HepG2 (cell line): ENCODE data around the gene ABCC2. TPM values are rescaled to one million over a fixed set of nuclear protein-coding genes. Genes with fewer than 3 reads are reported as not detected.

Source experiments
- CEBPB ChIP-seq: IDR thresholded peaks from 2 replicates; pipeline ENCODE4 v1.6.1; 2011; ENCODE audit warnings: low read depth, low read length, improper control_type of control experiment, borderline replicate concordance
- CREM ChIP-seq, 2 experiments: sonication (generic) in 1 of 2; formaldehyde crosslinking in 1 of 2; IDR thresholded peaks; 2 replicates each; pipeline versions ENCODE4 v1.4.0 to v1.6.1; 2016 to 2020; ENCODE audit warnings: antibody characterized with exemption in 1 of 2, mild to moderate bottlenecking in 1 of 2, missing genetic modification reagents in 1 of 2
- FOXP4 ChIP-seq: sonication (generic); formaldehyde crosslinking; IDR thresholded peaks from 2 replicates; pipeline ENCODE4 v1.4.0; 2020; ENCODE audit warnings: missing genetic modification reagents
- GATAD2A ChIP-seq: IDR thresholded peaks from 2 replicates; pipeline ENCODE4 v1.6.1; 2016
- HOXA5 ChIP-seq: sonication (generic); formaldehyde crosslinking; IDR thresholded peaks from 2 replicates; pipeline ENCODE4 v1.4.0; 2020; ENCODE audit warnings: missing genetic modification reagents
- IKZF4 ChIP-seq: sonication (generic); formaldehyde crosslinking; IDR thresholded peaks from 2 replicates; pipeline ENCODE4 v1.5.1; 2020; ENCODE audit warnings: borderline replicate concordance, mild to moderate bottlenecking, low read depth, missing genetic modification reagents; ENCODE audit errors: not compliant biosample characterization
- KAT2B ChIP-seq: fragments of 150-350 bp; IDR thresholded peaks from 2 replicates; pipeline ENCODE4 v1.6.1; 2014; ENCODE audit warnings: low read depth, low read length, borderline replicate concordance
- KAT8 ChIP-seq: IDR thresholded peaks from 2 replicates; pipeline ENCODE4 v1.6.1; 2016; ENCODE audit warnings: missing genetic modification reagents, missing compliant biosample characterization
- KDM3A ChIP-seq: IDR thresholded peaks from 2 replicates; pipeline ENCODE4 v1.6.1; 2018; ENCODE audit warnings: low read depth, missing compliant biosample characterization
- KLF12 ChIP-seq: sonication (generic); formaldehyde crosslinking; IDR thresholded peaks from 2 replicates; pipeline ENCODE4 v1.4.0; 2020; ENCODE audit warnings: missing genetic modification reagents, borderline replicate concordance
- MAX ChIP-seq: IDR thresholded peaks from 2 replicates; pipeline ENCODE4 v1.6.1; 2012; ENCODE audit warnings: inconsistent platforms
- RXRA ChIP-seq: sonication (generic); formaldehyde crosslinking; IDR thresholded peaks from 2 replicates; pipeline ENCODE4 v1.5.1; 2020; ENCODE audit warnings: missing genetic modification reagents
- SIX4 ChIP-seq: sonication (generic); formaldehyde crosslinking; IDR thresholded peaks from 2 replicates; pipeline ENCODE4 v1.4.0; 2020; ENCODE audit warnings: missing genetic modification reagents
- SMARCE1 ChIP-seq: fragments of 450-650 bp; IDR thresholded peaks from 2 replicates; pipeline ENCODE4 v1.6.1; 2017; ENCODE audit warnings: borderline replicate concordance
- SP5 ChIP-seq: IDR thresholded peaks from 2 replicates; pipeline ENCODE4 v1.6.1; 2016; ENCODE audit warnings: low read depth, borderline replicate concordance
- TEAD3 ChIP-seq: optimal IDR thresholded peaks from 2 replicates; pipeline ENCODE3; 2016; ENCODE audit warnings: borderline replicate concordance
- XRCC5 ChIP-seq: fragments of 200-400 bp; formaldehyde crosslinking; optimal IDR thresholded peaks from 2 replicates; pipeline ENCODE3; 2017; ENCODE audit warnings: mild to moderate bottlenecking, low read length
- ZBTB4 ChIP-seq: sonication (generic); formaldehyde crosslinking; IDR thresholded peaks from 2 replicates; pipeline ENCODE4 v1.4.0; 2020; ENCODE audit warnings: missing genetic modification reagents, mild to moderate bottlenecking, borderline replicate concordance
- ZNF17 ChIP-seq: sonication (generic); formaldehyde crosslinking; IDR thresholded peaks from 2 replicates; pipeline ENCODE4 v1.5.0; 2020; ENCODE audit warnings: mild to moderate bottlenecking, missing genetic modification reagents
- ZNF225 ChIP-seq: sonication (generic); formaldehyde crosslinking; IDR thresholded peaks from 2 replicates; pipeline ENCODE4 v1.4.0; 2020; ENCODE audit warnings: mild to moderate bottlenecking, missing genetic modification reagents
- ZNF556 ChIP-seq: sonication (generic); formaldehyde crosslinking; IDR thresholded peaks from 2 replicates; pipeline ENCODE4 v1.4.0; 2020; ENCODE audit warnings: mild to moderate bottlenecking, missing genetic modification reagents, borderline replicate concordance
- ZNF598 ChIP-seq: sonication (generic); formaldehyde crosslinking; IDR thresholded peaks from 2 replicates; pipeline ENCODE4 v1.5.1; 2020; ENCODE audit warnings: mild to moderate bottlenecking, missing genetic modification reagents, borderline replicate concordance
- ZNF652 ChIP-seq: IDR thresholded peaks from 2 replicates; pipeline ENCODE4 v1.6.1; 2016; ENCODE audit warnings: low read depth, borderline replicate concordance
- ZNF780A ChIP-seq: sonication (generic); formaldehyde crosslinking; IDR thresholded peaks from 2 replicates; pipeline ENCODE4 v1.8.0; 2022; ENCODE audit warnings: mild to moderate bottlenecking, missing genetic modification reagents, moderate library complexity
- polyA plus RNA-seq, 8 experiments: library from polyadenylated mRNA; depleted of rRNA in 3 of 8; stranded (reverse) in 7 of 8; unstranded in 1 of 8; fragments of >200 nt; fragmentation: Illumina TruSeq in 4 of 8; extraction: Trizol in 4 of 8; gene quantifications; 2 replicates each; pipeline versions ENCODE4 v1.2.1 to v1.2.3, GENCODE V29; 2011 to 2016; ENCODE audit warnings: low read depth in 4 of 8, missing spikeins in 1 of 8, mixed read lengths in 1 of 8; ENCODE audit not compliant: insufficient read depth in 1 of 8
- total RNA-seq, 5 experiments: library from RNA; depleted of rRNA; stranded (reverse); fragments of >200 nt; fragmentation: Illumina TruSeq; extraction: Trizol; gene quantifications; 2 replicates each; pipeline ENCODE4 v1.2.3, GENCODE V29; 2016; ENCODE audit warnings: low read depth in 1 of 5

ABCC2 gene
- total and polyA plus RNA-seq, 2 of the 13 experiments (the other 11 are each of a cell fraction or from before 2014, with no cell fraction given): 181 to 497 TPM

- TF ChIP-seq ZBTB4 (CRISPR knock-in tag) (no peak), ZNF556 (CRISPR knock-in tag) (no peak), ZNF598 (CRISPR knock-in tag) (no peak), SMARCE1 (no peak), SIX4 (CRISPR knock-in tag) (no peak), CREM (IDR thresholded peaks at IDR 0.05) (no peak), CREM (CRISPR knock-in tag; IDR thresholded peaks at IDR 0.05) (no peak), FOXP4 (no peak), RXRA (CRISPR knock-in tag) (no peak), ZNF780A (no peak), KAT2B (no peak), ZNF17 (CRISPR knock-in tag) (no peak), GATAD2A (CRISPR knock-in tag) (0 out of 2 replicates have a peak, but pooled peaks have one; percentile 16), IKZF4 (CRISPR knock-in tag) (no peak), HOXA5 (CRISPR knock-in tag) (0 out of 2 replicates have a peak, but pooled peaks have one; percentile 2), XRCC5 (peak; percentile 43), ZNF225 (no peak), KLF12 (CRISPR knock-in tag) (no peak), KDM3A (CRISPR knock-in tag) (peak; percentile 86; the same call in 1 of the 2 replicates), ZNF652 (CRISPR knock-in tag) (no peak), SP5 (CRISPR knock-in tag) (no peak), KAT8 (CRISPR knock-in tag) (no peak), MAX (0 out of 2 replicates have a peak, but pooled peaks have one; percentile 22), CEBPB (peak; percentile 50), TEAD3 (CRISPR knock-in tag) (peak; percentile 22)
Observed at GRCh38 chr10:99845837-99846382, 63.5 kb downstream of the ABCC2 start (continued).
